GM23338 (cell line): ENCODE results near the gene COL24A1. TPM values are rescaled to one million over a fixed set of nuclear protein-coding genes. Genes with fewer than 3 reads are reported as not detected.

Source experiments
- ATAC-seq: fragments of 200-7000 bp; cut with Tn5 transposase; 3 replicates; pipeline ENCODE4 v1.9.1; 2020
- DNase-seq: peaks from one replicate; pipeline ENCODE4 v3.0.0-alpha.2; 2015; ENCODE audit warnings: low spot score
- H2AFZ ChIP-seq: fragments of 200-600 bp; sonication (generic); 2 replicates; pipeline ENCODE4 v1.8.0; 2016; ENCODE audit warnings: antibody characterized with exemption, mild to moderate bottlenecking, moderate library complexity
- H3F3A ChIP-seq: fragments of 200-600 bp; sonication (generic); replicated peaks from 2 replicates; pipeline ENCODE4 v1.8.0; 2017; ENCODE audit warnings: antibody characterized with exemption, mixed run types, low read depth
- H3K27ac ChIP-seq: fragments of 200-600 bp; sonication (generic); 2 replicates; pipeline ENCODE4 v1.6.1; 2016; ENCODE audit warnings: low read depth
- H3K27me3 ChIP-seq: fragments of 200-600 bp; sonication (generic); 2 replicates; pipeline ENCODE4 v1.8.0; 2016; ENCODE audit warnings: mild to moderate bottlenecking, mixed run types, moderate library complexity; ENCODE audit not compliant: insufficient read depth
- H3K36me3 ChIP-seq: fragments of 200-600 bp; sonication (generic); 2 replicates; pipeline ENCODE4 v1.8.0; 2016; ENCODE audit warnings: mild to moderate bottlenecking; ENCODE audit not compliant: insufficient read depth
- H3K4me1 ChIP-seq: fragments of 200-600 bp; sonication (generic); 2 replicates; pipeline ENCODE4 v1.8.0; 2016; ENCODE audit warnings: mild to moderate bottlenecking, moderate library complexity; ENCODE audit not compliant: insufficient read depth
- H3K4me2 ChIP-seq: fragments of 200-600 bp; sonication (generic); 2 replicates; pipeline ENCODE4 v1.7.1; 2017; ENCODE audit warnings: mixed run types
- H3K4me3 ChIP-seq: fragments of 200-600 bp; sonication (generic); 2 replicates; pipeline ENCODE4 v1.6.1; 2016; ENCODE audit warnings: mixed run types
- H3K79me2 ChIP-seq: fragments of 200-600 bp; sonication (generic); replicated peaks from 2 replicates; pipeline ENCODE4 v1.8.0; 2017; ENCODE audit warnings: mild to moderate bottlenecking; ENCODE audit not compliant: insufficient read depth
- H3K9me2 ChIP-seq: fragments of 200-600 bp; sonication (generic); 2 replicates; pipeline ENCODE4 v1.8.0; 2017; ENCODE audit not compliant: insufficient read depth
- H4K20me1 ChIP-seq: fragments of 200-600 bp; sonication (generic); replicated peaks from 2 replicates; pipeline ENCODE4 v1.8.0; 2017; ENCODE audit warnings: mild to moderate bottlenecking; ENCODE audit not compliant: insufficient read depth
- H3K27ac Mint-ChIP-seq: 2 replicates; pipeline ENCODE4 v1.8.0; 2020; ENCODE audit warnings: inconsistent platforms, mild to moderate bottlenecking, moderate library complexity, mixed read lengths
- H3K27me3 Mint-ChIP-seq: 3 replicates; pipeline ENCODE4 v1.8.0; 2022; ENCODE audit warnings: low read depth, mild to moderate bottlenecking, moderate library complexity, mixed read lengths, inconsistent platforms; ENCODE audit not compliant: insufficient read depth, poor library complexity
- H3K36me3 Mint-ChIP-seq: 3 replicates; pipeline ENCODE4 v1.8.0; 2021; ENCODE audit warnings: low read depth, mild to moderate bottlenecking, inconsistent platforms, moderate library complexity, mixed read lengths
- H3K4me1 Mint-ChIP-seq: 3 replicates; pipeline ENCODE4 v1.8.0; 2020; ENCODE audit warnings: mild to moderate bottlenecking, inconsistent platforms, mixed read lengths
- H3K4me3 Mint-ChIP-seq: 3 replicates; pipeline ENCODE4 v1.8.0; 2021; ENCODE audit warnings: moderate library complexity, mild to moderate bottlenecking, inconsistent platforms, mixed read lengths
- H3K9me3 Mint-ChIP-seq: 3 replicates; pipeline ENCODE4 v1.8.0; 2020; ENCODE audit warnings: moderate library complexity, mild to moderate bottlenecking, inconsistent platforms, mixed read lengths
- ETS1 ChIP-seq: IDR thresholded peaks from 2 replicates; pipeline ENCODE4 v1.6.1; 2016; ENCODE audit warnings: antibody characterized with exemption
- EZH2 ChIP-seq: fragments of 200-600 bp; sonication (generic); IDR thresholded peaks from one replicate; pipeline ENCODE4 v1.8.0; 2017; ENCODE audit warnings: antibody characterized with exemption, mild to moderate bottlenecking, low read depth; ENCODE audit not compliant: unreplicated experiment
- JUNB ChIP-seq: IDR thresholded peaks from one replicate; pipeline ENCODE4 v1.6.1; 2016; ENCODE audit warnings: antibody characterized with exemption; ENCODE audit not compliant: unreplicated experiment
- NANOG ChIP-seq: IDR thresholded peaks from 2 replicates; pipeline ENCODE4 v1.6.1; 2016; ENCODE audit warnings: antibody characterized with exemption, borderline replicate concordance
- POLR2AphosphoS5 ChIP-seq: IDR thresholded peaks from 2 replicates; pipeline ENCODE4 v1.6.1; 2016; ENCODE audit warnings: antibody characterized with exemption, low read depth
- REST ChIP-seq: IDR thresholded peaks from one replicate; pipeline ENCODE4 v1.6.1; 2018; ENCODE audit warnings: antibody characterized with exemption; ENCODE audit not compliant: unreplicated experiment
- ZNF331 ChIP-seq: fragments of 250-450 bp; sonication (Bioruptor Pico); IDR thresholded peaks from 2 replicates; pipeline ENCODE4 v1.5.0; 2020; ENCODE audit warnings: low read depth, mild to moderate bottlenecking, moderate library complexity
- ZNF462 ChIP-seq: fragments of 250-450 bp; sonication (Bioruptor Pico); IDR thresholded peaks from 2 replicates; pipeline ENCODE4 v1.5.0; 2020; ENCODE audit warnings: mild to moderate bottlenecking, moderate library complexity
- polyA plus RNA-seq: library from polyadenylated mRNA; unstranded; fragments of >200 nt; fragmentation: Nextera tagmentation; extraction: Ambion mirVana; gene quantifications from 2 replicates; pipeline ENCODE4 v1.2.1, GENCODE V29; 2016
- total RNA-seq: library from RNA; depleted of rRNA; stranded (reverse); fragments of >200 nt; shearing (Covaris generic); gene quantifications from 2 replicates; pipeline ENCODE4 v1.2.3, GENCODE V29; 2014

The COL24A1 gene
- total and polyA plus RNA-seq, 2 experiments from 2014 or later, result 1.2 to 2.1 TPM

GRCh38 chr1:85943526-85943925 is 213.0 kb downstream of the COL24A1 start (continued):
- TF ChIP-seq ZNF462, result no peak
- no peak for TF ChIP-seq POLR2AphosphoS5
- TF ChIP-seq JUNB, result no peak
- TF ChIP-seq EZH2, result no peak
- TF ChIP-seq ZNF331 (CRISPR knock-in tag), result no peak

GRCh38 chr1:85940656-85941306 is 215.8 kb downstream of the COL24A1 start:
- no peak overlapping the region for H3K4me3 ChIP-seq
- no peaks in the 10 kb centered on the region for H3K27me3 ChIP-seq
- Mint-ChIP-seq H3K4me3 (no peak overlapping the region), H3K27me3 (no peaks in the 10 kb centered on the region), H3K9me3 (no peaks in the 10 kb centered on the region), H3K27ac (no peak overlapping the region), H3K36me3 (no peaks in the 10 kb centered on the region), H3K4me1 (no peaks in the 10 kb centered on the region)
- H4K20me1 ChIP-seq, result no peaks in the 10 kb centered on the region
- no peaks in the 10 kb centered on the region for H3K36me3 ChIP-seq
- H3F3A ChIP-seq, result no peaks in the 10 kb centered on the region
- TF ChIP-seq ETS1 (no peak), REST (no peak), POLR2AphosphoS5 (no peak), NANOG (no peak)
- ATAC-seq (no peak), DNase-seq (no peak)
- H3K79me2 ChIP-seq, result no peaks in the 10 kb centered on the region
- no peak overlapping the region for H2AFZ ChIP-seq
- no peaks in the 10 kb centered on the region for H3K9me2 ChIP-seq
- H3K4me1 ChIP-seq, result no peaks in the 10 kb centered on the region
- no peak overlapping the region for H3K4me2 ChIP-seq
- no peak overlapping the region for H3K27ac ChIP-seq
